Endothelial cell of umbilical vein (primary cell): ENCODE results near the gene ZIC1.

Source experiments
- POLR2A ChIP-seq: IDR thresholded peaks from 2 replicates; pipeline ENCODE4 v1.6.1; 2012; ENCODE audit warnings: low read depth, mild to moderate bottlenecking, control low read depth, low read length
- TF ChIP-seq, protein P1 (sequence below), 2 donors: IDR thresholded peaks; 1 replicate in 1 of 2; 2 replicates in 1 of 2; pipeline ENCODE4 v1.5.1; 2011; ENCODE audit warnings: low read length in 2 of 2, mild to moderate bottlenecking in 2 of 2, moderate library complexity in 2 of 2, control low read depth in 1 of 2, inconsistent platforms in 1 of 2, low read depth in 1 of 2; ENCODE audit not compliant: insufficient read depth in 1 of 2; ENCODE audit errors: extremely low read depth in 1 of 2

DNA sequence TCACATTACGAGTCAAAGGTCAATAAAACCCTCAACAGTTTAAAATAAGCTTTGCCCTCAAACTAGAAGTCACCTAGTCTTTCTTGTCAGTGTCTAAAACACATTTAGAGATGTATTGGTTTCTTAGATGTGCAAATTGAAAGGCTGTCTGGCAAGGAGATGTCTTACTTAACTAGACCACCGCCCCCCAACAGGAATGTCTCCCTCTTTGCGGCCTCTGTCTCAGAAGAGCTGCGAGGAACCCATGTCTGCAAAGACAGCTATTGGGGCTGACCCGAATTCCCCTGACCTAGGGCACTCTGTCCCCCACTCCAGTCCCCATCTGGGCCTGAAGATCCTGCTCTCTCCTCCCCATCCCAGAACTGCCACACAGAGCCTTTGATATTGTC lies 49.1 kb upstream of the ZIC1 start:
- TF ChIP-seq, protein P1, sequence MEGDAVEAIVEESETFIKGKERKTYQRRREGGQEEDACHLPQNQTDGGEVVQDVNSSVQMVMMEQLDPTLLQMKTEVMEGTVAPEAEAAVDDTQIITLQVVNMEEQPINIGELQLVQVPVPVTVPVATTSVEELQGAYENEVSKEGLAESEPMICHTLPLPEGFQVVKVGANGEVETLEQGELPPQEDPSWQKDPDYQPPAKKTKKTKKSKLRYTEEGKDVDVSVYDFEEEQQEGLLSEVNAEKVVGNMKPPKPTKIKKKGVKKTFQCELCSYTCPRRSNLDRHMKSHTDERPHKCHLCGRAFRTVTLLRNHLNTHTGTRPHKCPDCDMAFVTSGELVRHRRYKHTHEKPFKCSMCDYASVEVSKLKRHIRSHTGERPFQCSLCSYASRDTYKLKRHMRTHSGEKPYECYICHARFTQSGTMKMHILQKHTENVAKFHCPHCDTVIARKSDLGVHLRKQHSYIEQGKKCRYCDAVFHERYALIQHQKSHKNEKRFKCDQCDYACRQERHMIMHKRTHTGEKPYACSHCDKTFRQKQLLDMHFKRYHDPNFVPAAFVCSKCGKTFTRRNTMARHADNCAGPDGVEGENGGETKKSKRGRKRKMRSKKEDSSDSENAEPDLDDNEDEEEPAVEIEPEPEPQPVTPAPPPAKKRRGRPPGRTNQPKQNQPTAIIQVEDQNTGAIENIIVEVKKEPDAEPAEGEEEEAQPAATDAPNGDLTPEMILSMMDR (IDR thresholded peaks at IDR 0.05; ENCODE audit: extremely low read depth in 1 of 2, insufficient read depth in 1 of 2, low read depth in 1 of 2, low read length in 2 of 2): no peak
- TF ChIP-seq POLR2A: no peak
